Mucosa of rectum (tissue), 2 donors: ENCODE results near the gene PANK4.

Experiments used
- H3K27ac ChIP-seq, 2 donors: one replicate each; pipeline ENCODE4 v1.7.0; 2013; ENCODE audit warnings: inconsistent platforms in 2 of 2, low read depth in 2 of 2, low read length in 2 of 2
- H3K27me3 ChIP-seq, 2 donors: one replicate each; pipeline ENCODE4 v1.7.0; 2013; ENCODE audit warnings: low read length in 2 of 2; ENCODE audit not compliant: control insufficient read depth in 2 of 2, insufficient read depth in 2 of 2
- H3K36me3 ChIP-seq, 2 donors: one replicate each; pipeline ENCODE4 v1.7.0; 2013; ENCODE audit warnings: low read length in 2 of 2; ENCODE audit not compliant: control insufficient read depth in 2 of 2, insufficient read depth in 2 of 2
- H3K4me1 ChIP-seq, 2 donors: one replicate each; pipeline ENCODE4 v1.7.0; 2013; ENCODE audit warnings: low read length in 2 of 2, mild to moderate bottlenecking in 1 of 2; ENCODE audit not compliant: control insufficient read depth in 2 of 2, insufficient read depth in 2 of 2
- H3K4me3 ChIP-seq, 2 donors: one replicate each; pipeline ENCODE4 v1.7.0; 2013; ENCODE audit warnings: low read length in 2 of 2
- H3K9ac ChIP-seq, 2 donors: one replicate each; pipeline ENCODE4 v1.7.0; 2013; ENCODE audit warnings: low read length in 2 of 2, low read depth in 1 of 2, mild to moderate bottlenecking in 1 of 2
- H3K9me3 ChIP-seq, 2 donors: one replicate each; pipeline ENCODE4 v1.7.0; 2013; ENCODE audit warnings: low read length in 2 of 2; ENCODE audit not compliant: control insufficient read depth in 2 of 2
- donor health status: healthy.
- donor health status: Normal muscosa, but diverticular disease.

Gene PANK4

GRCh38 chr1:2499260-2499659 is 27.1 kb downstream of the PANK4 start:
- H3K9me3 ChIP-seq: no peaks in the 10 kb centered on the region
- peaks cover 0 to 8% of the 10 kb centered on the region in 2 donors for H3K27me3 ChIP-seq
- no peak overlapping the region for H3K9ac ChIP-seq
- H3K4me3 ChIP-seq: no peak overlapping the region
- H3K27ac ChIP-seq: no peak overlapping the region
- no peaks in the 10 kb centered on the region for H3K36me3 ChIP-seq
- peaks cover 0 to 4% of the 10 kb centered on the region in 2 donors for H3K4me1 ChIP-seq

GRCh38 chr1:2498648-2499047 is 27.7 kb downstream of the PANK4 start:
- Histone ChIP-seq H3K27me3 (peaks cover 0 to 5% of the 10 kb centered on the region in 2 donors), H3K4me1 (peaks cover 0 to 8% of the 10 kb centered on the region in 2 donors), H3K4me3 (no peak overlapping the region), H3K9me3 (no peaks in the 10 kb centered on the region), H3K27ac (no peak overlapping the region), H3K36me3 (no peaks in the 10 kb centered on the region), H3K9ac (no peak overlapping the region)

- Histone ChIP-seq H3K9ac (no peak overlapping the region), H3K27ac (no peak overlapping the region), H3K4me1 (peaks cover 0 to 8% of the 10 kb centered on the region in 2 donors), H3K27me3 (peaks cover 0 to 2% of the 10 kb centered on the region in 2 donors), H3K9me3 (no peaks in the 10 kb centered on the region), H3K4me3 (no peak overlapping the region), H3K36me3 (no peaks in the 10 kb centered on the region)
These were observed 28.5 kb downstream of the PANK4 start for GRCh38 chr1:2497891-2498290.

GRCh38 chr1:2496746-2497145 is 29.6 kb downstream of the PANK4 start:
- H3K4me1 ChIP-seq: peaks cover 0 to 8% of the 10 kb centered on the region in 2 donors
- H3K36me3 ChIP-seq: no peaks in the 10 kb centered on the region
- no peaks in the 10 kb centered on the region for H3K27me3 ChIP-seq

GRCh38 chr1:2496087-2496622 is 30.2 kb downstream of the PANK4 start:
- Histone ChIP-seq H3K4me1 (peaks cover 0 to 8% of the 10 kb centered on the region in 2 donors), H3K9me3 (no peaks in the 10 kb centered on the region), H3K9ac (no peak overlapping the region), H3K4me3 (no peak overlapping the region), H3K36me3 (no peaks in the 10 kb centered on the region), H3K27ac (no peak overlapping the region), H3K27me3 (no peaks in the 10 kb centered on the region)

More at GRCh38 chr1:2496746-2497145, 29.6 kb downstream of the PANK4 start:
- Histone ChIP-seq H3K9ac (no peak overlapping the region), H3K9me3 (no peaks in the 10 kb centered on the region), H3K4me3 (no peak overlapping the region), H3K27ac (no peak overlapping the region)

GRCh38 chr1:2495546-2495945 is 30.9 kb downstream of the PANK4 start:
- Histone ChIP-seq H3K36me3 (no peaks in the 10 kb centered on the region), H3K9me3 (no peaks in the 10 kb centered on the region), H3K4me3 (no peak overlapping the region), H3K9ac (no peak overlapping the region), H3K27me3 (no peaks in the 10 kb centered on the region), H3K4me1 (peaks cover 0 to 8% of the 10 kb centered on the region in 2 donors), H3K27ac (no peak overlapping the region)

- H3K36me3 ChIP-seq: no peaks in the 10 kb centered on the region
- no peak overlapping the region for H3K4me3 ChIP-seq
- H3K9me3 ChIP-seq: no peaks in the 10 kb centered on the region
- H3K27ac ChIP-seq: no peak overlapping the region
- no peak overlapping the region for H3K9ac ChIP-seq
- H3K27me3 ChIP-seq: no peaks in the 10 kb centered on the region
- peaks cover 0 to 8% of the 10 kb centered on the region in 2 donors for H3K4me1 ChIP-seq
These were observed 31.4 kb downstream of the PANK4 start for GRCh38 chr1:2495026-2495425.

- H3K4me3 ChIP-seq: no peak overlapping the region
- no peak overlapping the region for H3K9ac ChIP-seq
- peaks cover 0 to 8% of the 10 kb centered on the region in 2 donors for H3K4me1 ChIP-seq
- no peak overlapping the region for H3K27ac ChIP-seq
- no peaks in the 10 kb centered on the region for H3K9me3 ChIP-seq
- no peaks in the 10 kb centered on the region for H3K27me3 ChIP-seq
- H3K36me3 ChIP-seq: no peaks in the 10 kb centered on the region
These were observed 32.1 kb downstream of the PANK4 start for GRCh38 chr1:2494323-2494693.

GRCh38 chr1:2493691-2494322 is 32.6 kb downstream of the PANK4 start:
- peaks cover 0 to 8% of the 10 kb centered on the region in 2 donors for H3K4me1 ChIP-seq
- no peaks in the 10 kb centered on the region for H3K9me3 ChIP-seq
- H3K27me3 ChIP-seq: no peaks in the 10 kb centered on the region
- H3K36me3 ChIP-seq: no peaks in the 10 kb centered on the region
- H3K27ac ChIP-seq: no peak overlapping the region
- no peak overlapping the region for H3K4me3 ChIP-seq
- no peak overlapping the region for H3K9ac ChIP-seq

GRCh38 chr1:2493218-2493617 is 33.2 kb downstream of the PANK4 start:
- H3K9me3 ChIP-seq: peaks cover 0 to 3% of the 10 kb centered on the region in 2 donors
- H3K27ac ChIP-seq: no peak overlapping the region
- no peak overlapping the region for H3K9ac ChIP-seq
- no peaks in the 10 kb centered on the region for H3K27me3 ChIP-seq
- H3K4me3 ChIP-seq: no peak overlapping the region
- H3K4me1 ChIP-seq: peaks cover 0 to 8% of the 10 kb centered on the region in 2 donors
- no peaks in the 10 kb centered on the region for H3K36me3 ChIP-seq
